ENCODE results near the gene SPINT1. TPM values are rescaled to one million over a fixed set of nuclear protein-coding genes. Genes with fewer than 3 reads are reported as not detected.
A peak's percentile ranks its signal among the peaks of the same experiment; 100 is the strongest.

Gene SPINT1
- polyA plus RNA-seq, 1 donor from 2014 or later = 12.6 TPM

DNA sequence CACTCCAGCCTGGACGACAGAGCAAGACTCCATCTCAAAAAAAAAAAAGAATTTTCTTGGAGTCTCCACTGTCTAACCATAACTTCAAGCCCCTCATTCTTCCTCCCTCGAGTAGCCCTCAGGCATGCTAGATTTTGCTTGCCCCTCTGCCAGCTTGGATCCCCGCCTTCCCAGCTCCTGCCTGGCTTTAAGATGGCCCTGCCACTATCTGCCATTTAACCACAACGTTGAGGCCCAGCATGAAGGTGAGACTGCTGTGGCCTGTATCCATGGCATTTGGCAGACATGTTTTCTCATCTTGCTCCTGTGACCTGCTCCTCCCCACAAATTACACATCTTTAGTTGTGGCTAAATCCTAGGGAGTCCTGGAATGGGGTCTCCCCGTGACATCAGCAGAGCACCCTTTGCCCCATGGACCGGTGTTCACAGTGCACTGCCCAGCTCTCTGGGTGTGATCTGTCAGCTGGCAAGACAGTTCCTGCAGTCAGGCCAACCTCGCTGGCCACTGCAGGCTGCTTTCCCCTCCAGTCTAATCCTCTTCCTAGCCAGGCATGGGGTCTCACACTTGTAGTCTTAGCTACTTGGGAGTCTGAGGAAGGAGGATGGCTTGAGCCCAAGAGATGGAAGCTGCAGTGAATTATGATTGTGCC is 60.8 kb downstream of the SPINT1 start:
- no peaks in the 10 kb centered on the region for H3K9me3 Mint-ChIP-seq
- H3K4me3 Mint-ChIP-seq = peak overlapping the region in 2 of 4 donors; percentile 54 to 93
- peaks cover 5% of the 10 kb centered on the region for H3K36me3 Mint-ChIP-seq
- H3K27ac Mint-ChIP-seq = peak overlapping the region; percentile 92 to 99 (median 96)
- peaks cover 17 to 36% (median 28%) of the 10 kb centered on the region in 3 donors for H3K4me1 Mint-ChIP-seq
- no peaks in the 10 kb centered on the region for H3K27me3 Mint-ChIP-seq

- Mint-ChIP-seq H3K36me3 (peaks cover 3% of the 10 kb centered on the region), H3K4me3 (peak overlapping the region; percentile 84 to 93 (median 92)), H3K27me3 (no peaks in the 10 kb centered on the region), H3K4me1 (peaks cover 17 to 36% (median 26%) of the 10 kb centered on the region in 3 donors), H3K27ac (peak overlapping the region; percentile 94 to 99 (median 96)), H3K9me3 (no peaks in the 10 kb centered on the region)
Measured at GRCh38 chr15:40906091-40906990, 62.5 kb downstream of the SPINT1 start.

DNA sequence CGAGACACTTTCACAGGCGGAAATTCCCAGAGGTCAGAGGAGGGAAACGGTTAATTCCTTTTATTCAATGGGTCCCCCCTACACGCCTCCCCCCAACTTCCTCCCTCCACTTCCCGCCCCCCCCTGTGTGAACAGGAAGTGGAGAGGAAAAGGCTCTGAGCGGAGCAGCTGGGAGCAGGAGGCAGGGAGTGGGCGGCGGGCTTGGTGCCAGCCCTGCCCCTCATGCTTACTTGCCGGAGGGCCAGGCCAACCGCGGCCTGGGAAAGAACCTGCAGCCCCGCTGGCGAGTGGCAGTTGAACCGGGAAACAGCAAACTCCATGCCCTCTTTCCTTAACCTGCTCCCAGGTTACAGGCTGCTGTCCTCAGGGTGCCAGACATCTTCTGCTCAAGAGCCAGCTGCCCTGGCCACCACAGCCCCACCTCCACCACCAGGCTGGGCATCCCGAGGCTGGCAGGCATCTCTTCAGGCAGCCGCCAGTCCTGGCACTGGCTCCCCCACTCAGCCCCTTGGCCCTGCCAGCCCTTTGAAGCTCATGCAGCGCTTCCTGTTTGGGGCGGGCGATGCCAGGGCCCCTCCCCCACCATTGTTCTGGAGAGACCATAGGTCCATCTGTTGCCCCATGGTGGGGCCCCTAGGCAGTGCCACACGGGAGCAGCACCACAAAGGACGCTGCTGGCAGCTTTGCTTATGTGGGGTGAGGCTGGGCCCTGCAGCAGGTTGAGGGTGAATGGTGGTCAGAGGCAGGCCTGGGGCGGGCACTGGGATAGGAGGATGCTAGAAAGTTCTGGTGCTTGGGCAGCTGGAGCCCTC is 63.3 kb downstream of the SPINT1 start:
- peak overlapping the region; percentile 84 to 93 (median 92) for H3K4me3 Mint-ChIP-seq
- H3K36me3 Mint-ChIP-seq = peaks cover 3% of the 10 kb centered on the region
- H3K27me3 Mint-ChIP-seq = no peaks in the 10 kb centered on the region
- H3K4me1 Mint-ChIP-seq = peaks cover 17 to 36% (median 26%) of the 10 kb centered on the region in 3 donors
- H3K27ac Mint-ChIP-seq = peak overlapping the region; percentile 94 to 99 (median 96)
- H3K9me3 Mint-ChIP-seq = no peaks in the 10 kb centered on the region

Other genes with a start within 250 kb of the SPINT1 start
- 1.1 TPM for gene KNL1, start 249.8 kb upstream of the SPINT1 start, polyA plus RNA-seq
- gene RAD51, start 148.9 kb upstream of the SPINT1 start, polyA plus RNA-seq = 0.45 TPM
- 18.3 TPM for gene RMDN3, start 88.8 kb upstream of the SPINT1 start, polyA plus RNA-seq
- gene GCHFR, start 80.0 kb upstream of the SPINT1 start, polyA plus RNA-seq = 44.2 TPM
- 0.09 TPM for gene C15orf62, start 74.1 kb upstream of the SPINT1 start, polyA plus RNA-seq
- gene ZFYVE19, start 37.0 kb upstream of the SPINT1 start, polyA plus RNA-seq = 16.0 TPM
- gene DNAJC17, start 36.6 kb upstream of the SPINT1 start, polyA plus RNA-seq = 34.0 TPM
- gene PPP1R14D, start 15.3 kb upstream of the SPINT1 start, polyA plus RNA-seq = 0.56 TPM
- gene RHOV, start 30.2 kb downstream of the SPINT1 start, polyA plus RNA-seq = not detected
- gene VPS18, start 50.4 kb downstream of the SPINT1 start, polyA plus RNA-seq = 27.0 TPM
- not detected for gene DLL4, start 85.3 kb downstream of the SPINT1 start, polyA plus RNA-seq
- gene CHAC1, start 109.4 kb downstream of the SPINT1 start, polyA plus RNA-seq = 0.84 TPM